Stimulated activated CD4-positive, alpha-beta T cell treated with anti-CD3 and anti-CD28 coated beads, Interleukin-1b, Interleukin-23, amount 100 ng/mL, for 1 hour (primary cell): ENCODE results near the gene FOXN3.

Experiments used
- DNase-seq, 2 donors: peaks; one replicate each; pipeline ENCODE4 v3.0.0-alpha.2; 2020; ENCODE audit warnings: low read depth in 2 of 2

The FOXN3 gene

GRCh38 chr14:89382901-89383845 lies 33.9 kb downstream of the FOXN3 start:
- DNase-seq: no peak

- DNase-seq: no peak
These were observed 34.5 kb downstream of the FOXN3 start for GRCh38 chr14:89382487-89382886.

- DNase-seq: no peak
These were observed 36.9 kb downstream of the FOXN3 start for GRCh38 chr14:89379891-89380820.

- no peak for DNase-seq
These were observed 38.0 kb downstream of the FOXN3 start for GRCh38 chr14:89379006-89379405.

GRCh38 chr14:89378119-89378518 lies 38.9 kb downstream of the FOXN3 start:
- peak in 1 of 2 donors; percentile 12 for DNase-seq

GRCh38 chr14:89377544-89377943 lies 39.5 kb downstream of the FOXN3 start:
- no peak for DNase-seq

- DNase-seq: no peak
These were observed 42.1 kb downstream of the FOXN3 start for GRCh38 chr14:89374908-89375307.

- no peak for DNase-seq
These were observed 43.8 kb downstream of the FOXN3 start for GRCh38 chr14:89373185-89373584.

GRCh38 chr14:89372512-89372883 lies 44.5 kb downstream of the FOXN3 start:
- DNase-seq: no peak

GRCh38 chr14:89371585-89372511 lies 45.2 kb downstream of the FOXN3 start:
- DNase-seq: no peak

- no peak for DNase-seq
These were observed 46.3 kb downstream of the FOXN3 start for GRCh38 chr14:89370781-89371180.

- no peak for DNase-seq
These were observed 46.7 kb downstream of the FOXN3 start for GRCh38 chr14:89370381-89370780.

- no peak for DNase-seq
These were observed 47.4 kb downstream of the FOXN3 start for GRCh38 chr14:89369656-89370055.

GRCh38 chr14:89368490-89369477 lies 48.2 kb downstream of the FOXN3 start:
- no peak for DNase-seq

GRCh38 chr14:89367779-89368120 lies 49.3 kb downstream of the FOXN3 start:
- DNase-seq: no peak

- DNase-seq: no peak
These were observed 49.9 kb downstream of the FOXN3 start for GRCh38 chr14:89366864-89367778.

- peak; percentile 13 to 20 for DNase-seq
These were observed 51.8 kb downstream of the FOXN3 start for GRCh38 chr14:89365061-89365801.

- DNase-seq: no peak
These were observed 52.7 kb downstream of the FOXN3 start for GRCh38 chr14:89364316-89364715.
